ENCODE measurements around the gene KLHL26.

The KLHL26 gene

DNA sequence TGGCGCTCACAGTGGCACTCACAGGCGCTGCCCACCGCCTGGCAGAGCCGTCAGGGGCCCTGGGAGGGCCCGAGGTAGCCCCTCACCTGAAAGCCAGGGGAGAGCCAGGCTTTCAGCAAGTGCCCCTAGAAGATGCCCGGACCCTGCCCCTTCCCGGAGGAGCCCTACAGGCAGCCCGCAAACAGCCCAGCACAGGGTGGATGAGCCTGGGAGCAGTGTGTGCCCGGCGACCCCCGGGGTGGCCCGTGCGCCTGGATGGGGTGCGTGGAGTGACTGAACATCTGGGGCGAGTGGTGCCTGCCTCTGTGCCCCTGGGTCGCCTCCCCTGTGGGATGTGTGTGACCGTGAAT, 31.7 kb upstream of the KLHL26 start:
- H3K27ac ChIP-seq: no peak overlapping the region
- no peak for TF ChIP-seq CTCF (conservative IDR thresholded peaks at IDR 0.05)

- H3K27ac ChIP-seq: no peak overlapping the region
- TF ChIP-seq CTCF (conservative IDR thresholded peaks at IDR 0.05): no peak
Observed at GRCh38 chr19:18605546-18606280, 31.1 kb upstream of the KLHL26 start.

- no peak for TF ChIP-seq CTCF (conservative IDR thresholded peaks at IDR 0.05)
- no peak within 1 kb of the TSS for H3K27ac ChIP-seq
Observed at GRCh38 chr19:18606281-18607225, 30.3 kb upstream of the KLHL26 start, which contains the start of gene CRLF1. CRLF1 (minus strand) TSS chr19:18606799; CDS start chr19:18606656, 143 bp downstream.

DNA sequence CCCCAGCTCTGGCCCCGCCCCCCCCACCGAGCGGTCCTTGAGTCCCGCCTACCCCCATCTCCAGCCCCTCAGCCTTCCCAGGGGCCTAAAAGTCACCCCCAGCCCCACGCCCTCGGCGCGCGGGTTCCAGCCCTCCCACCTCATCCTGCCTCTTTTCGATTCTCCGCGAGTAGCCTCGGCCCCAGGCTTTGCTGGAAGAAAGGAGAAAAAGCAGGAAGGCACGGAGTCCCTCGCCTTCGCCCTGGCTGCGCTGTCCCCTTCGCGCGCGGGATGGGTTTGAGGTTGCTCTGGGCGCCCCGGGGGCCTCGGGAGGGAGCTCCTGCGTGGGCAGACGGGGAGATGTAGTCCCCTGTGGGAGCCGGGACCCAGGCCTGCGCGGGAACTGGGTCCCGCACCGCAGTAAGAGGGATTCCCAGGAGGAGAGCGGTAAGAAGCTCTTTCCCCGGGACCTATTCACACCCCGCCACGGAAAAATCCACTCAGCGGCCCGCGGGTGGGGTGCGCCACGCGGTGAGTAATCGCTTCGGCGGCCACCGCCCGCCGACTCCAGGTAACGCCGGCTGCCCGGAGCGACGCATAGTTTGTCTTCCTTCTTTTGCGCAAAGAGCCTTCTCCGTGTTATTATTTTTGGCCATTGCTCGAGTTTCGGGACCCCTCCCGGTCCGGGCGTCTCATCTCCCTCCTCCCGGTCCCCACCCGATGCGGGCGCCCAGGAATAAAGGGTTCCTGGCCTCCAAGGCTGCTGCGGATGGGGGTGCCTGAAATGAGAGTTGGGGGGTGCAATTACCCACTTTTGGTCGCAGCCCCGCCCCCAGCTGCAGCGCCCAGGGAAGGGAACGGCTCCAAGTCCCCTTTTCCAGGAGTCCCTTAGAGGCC, 29.4 kb upstream of the KLHL26 start:
- H3K27ac ChIP-seq: no peak overlapping the region

GRCh38 chr19:18608102-18608804, 28.6 kb upstream of the KLHL26 start:
- no peak for TF ChIP-seq CTCF (conservative IDR thresholded peaks at IDR 0.05)
- no peak overlapping the region for H3K27ac ChIP-seq

More for the DNA sequence above, 29.4 kb upstream of the KLHL26 start:
- no peak for TF ChIP-seq CTCF (conservative IDR thresholded peaks at IDR 0.05)

- H3K27ac ChIP-seq: no peak overlapping the region
- TF ChIP-seq CTCF (conservative IDR thresholded peaks at IDR 0.05): no peak
Observed at GRCh38 chr19:18608805-18609716, 27.8 kb upstream of the KLHL26 start.
